Neural cell (in vitro differentiated cells): ENCODE data around the gene BCL11B.

Source experiments
- CTCF ChIP-seq: fragments of 450-650 bp; IDR thresholded peaks from 2 replicates; pipeline ENCODE4 v1.5.1; 2014; ENCODE audit warnings: antibody characterized with exemption, mild to moderate bottlenecking, moderate library complexity; ENCODE audit not compliant: poor library complexity, severe bottlenecking
- EZH2 ChIP-seq: fragments of 200-600, 300-800 bp; shearing (Covaris generic), sonication (generic); IDR thresholded peaks from 2 replicates; pipeline ENCODE4 v1.6.1; 2014; ENCODE audit warnings: antibody characterized with exemption, low read length, borderline replicate concordance, mild to moderate bottlenecking; ENCODE audit not compliant: insufficient read depth, poor library complexity, severe bottlenecking
- POLR2AphosphoS5 ChIP-seq: IDR thresholded peaks from 2 replicates; pipeline ENCODE4 v1.6.1; 2012
- RAD21 ChIP-seq: fragments of 450-650 bp; conservative IDR thresholded peaks from 2 replicates; pipeline ENCODE4 v1.6.1; 2014; ENCODE audit warnings: antibody characterized with exemption, mild to moderate bottlenecking, moderate library complexity
- SMC3 ChIP-seq: fragments of 450-650 bp; conservative IDR thresholded peaks from 2 replicates; pipeline ENCODE4 v1.6.1; 2014; ENCODE audit warnings: antibody characterized with exemption, mild to moderate bottlenecking, moderate library complexity; ENCODE audit not compliant: poor library complexity
- TAF1 ChIP-seq: IDR thresholded peaks from 2 replicates; pipeline ENCODE4 v1.6.1; 2012; ENCODE audit warnings: low read depth
- TF ChIP-seq, protein P1 (sequence below): IDR thresholded peaks from 2 replicates; pipeline ENCODE4 v1.6.1; 2012; ENCODE audit warnings: borderline replicate concordance

GRCh38 chr14:99136047-99136400 is 136.0 kb downstream of the BCL11B start:
- TF ChIP-seq TAF1 (no peak), EZH2 (no peak), CTCF (no peak), POLR2AphosphoS5 (no peak), RAD21 (no peak), SMC3 (no peak)
- TF ChIP-seq, protein P1, sequence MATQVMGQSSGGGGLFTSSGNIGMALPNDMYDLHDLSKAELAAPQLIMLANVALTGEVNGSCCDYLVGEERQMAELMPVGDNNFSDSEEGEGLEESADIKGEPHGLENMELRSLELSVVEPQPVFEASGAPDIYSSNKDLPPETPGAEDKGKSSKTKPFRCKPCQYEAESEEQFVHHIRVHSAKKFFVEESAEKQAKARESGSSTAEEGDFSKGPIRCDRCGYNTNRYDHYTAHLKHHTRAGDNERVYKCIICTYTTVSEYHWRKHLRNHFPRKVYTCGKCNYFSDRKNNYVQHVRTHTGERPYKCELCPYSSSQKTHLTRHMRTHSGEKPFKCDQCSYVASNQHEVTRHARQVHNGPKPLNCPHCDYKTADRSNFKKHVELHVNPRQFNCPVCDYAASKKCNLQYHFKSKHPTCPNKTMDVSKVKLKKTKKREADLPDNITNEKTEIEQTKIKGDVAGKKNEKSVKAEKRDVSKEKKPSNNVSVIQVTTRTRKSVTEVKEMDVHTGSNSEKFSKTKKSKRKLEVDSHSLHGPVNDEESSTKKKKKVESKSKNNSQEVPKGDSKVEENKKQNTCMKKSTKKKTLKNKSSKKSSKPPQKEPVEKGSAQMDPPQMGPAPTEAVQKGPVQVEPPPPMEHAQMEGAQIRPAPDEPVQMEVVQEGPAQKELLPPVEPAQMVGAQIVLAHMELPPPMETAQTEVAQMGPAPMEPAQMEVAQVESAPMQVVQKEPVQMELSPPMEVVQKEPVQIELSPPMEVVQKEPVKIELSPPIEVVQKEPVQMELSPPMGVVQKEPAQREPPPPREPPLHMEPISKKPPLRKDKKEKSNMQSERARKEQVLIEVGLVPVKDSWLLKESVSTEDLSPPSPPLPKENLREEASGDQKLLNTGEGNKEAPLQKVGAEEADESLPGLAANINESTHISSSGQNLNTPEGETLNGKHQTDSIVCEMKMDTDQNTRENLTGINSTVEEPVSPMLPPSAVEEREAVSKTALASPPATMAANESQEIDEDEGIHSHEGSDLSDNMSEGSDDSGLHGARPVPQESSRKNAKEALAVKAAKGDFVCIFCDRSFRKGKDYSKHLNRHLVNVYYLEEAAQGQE = no peak
